GM18520 (cell line): ENCODE measurements around the gene HNRNPM.
"Not testable (repeated sequence)": the region's sequence is repeated elsewhere in the genome, so short reads cannot be mapped to it uniquely, and the experiment has no call there.

Experiments used
- ATAC-seq: cut with Tn5 transposase; IDR thresholded peaks from one replicate; pipeline ENCODE4 v1.9.1; 2021; ENCODE audit not compliant: unreplicated experiment

HNRNPM gene

DNA sequence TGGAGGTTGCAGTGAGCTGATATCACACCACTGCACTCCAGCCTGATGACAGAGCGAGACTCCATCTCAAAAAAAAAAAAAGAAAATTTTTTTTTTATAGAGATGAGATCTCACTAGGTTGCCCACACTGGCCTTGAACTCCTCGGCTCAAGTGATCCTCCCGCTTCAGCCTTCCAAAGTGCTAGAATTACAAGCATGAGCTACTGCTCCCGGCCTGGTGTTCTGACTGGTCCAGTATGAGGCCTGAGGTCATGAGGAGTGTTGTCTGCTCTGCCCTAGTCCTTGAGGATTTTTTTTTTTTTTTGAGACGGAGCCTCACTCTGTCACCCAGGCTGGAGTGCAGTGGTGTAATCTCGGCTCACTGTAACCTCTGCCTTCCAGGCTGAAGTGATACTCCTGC lies 19.4 kb upstream of the HNRNPM start:
- ATAC-seq = not testable (repeated sequence)

- ATAC-seq = no peak
Measured at GRCh38 chr19:8426283-8426682, 18.5 kb upstream of the HNRNPM start.

GRCh38 chr19:8429044-8429443 lies 15.7 kb upstream of the HNRNPM start:
- no peak for ATAC-seq

GRCh38 chr19:8429826-8430225 lies 14.9 kb upstream of the HNRNPM start:
- no peak for ATAC-seq

GRCh38 chr19:8430650-8431049 lies 14.1 kb upstream of the HNRNPM start:
- ATAC-seq = no peak

DNA sequence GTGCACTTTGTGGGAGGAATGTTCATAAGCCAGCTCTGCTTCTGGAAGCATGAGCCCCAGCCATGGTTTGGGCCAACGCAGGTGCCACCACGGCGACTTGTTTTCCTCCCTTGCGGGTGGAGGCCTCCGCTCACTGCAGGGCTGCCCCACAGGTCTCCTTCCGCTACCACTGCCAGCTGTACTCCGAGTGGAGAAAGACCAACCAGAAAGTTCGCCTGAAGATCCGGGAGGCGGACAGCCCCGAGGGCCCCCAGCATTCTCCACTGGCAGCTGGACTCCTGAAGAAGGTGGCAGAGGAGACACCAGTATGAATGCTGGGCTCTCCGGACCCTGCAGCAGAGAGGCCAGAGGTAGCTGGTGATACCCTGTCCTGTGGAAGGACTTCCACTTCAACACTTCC lies 6.5 kb upstream of the HNRNPM start:
- no peak for ATAC-seq

- ATAC-seq = no peak
Measured at GRCh38 chr19:8441725-8442544, 2.8 kb upstream of the HNRNPM start.

DNA sequence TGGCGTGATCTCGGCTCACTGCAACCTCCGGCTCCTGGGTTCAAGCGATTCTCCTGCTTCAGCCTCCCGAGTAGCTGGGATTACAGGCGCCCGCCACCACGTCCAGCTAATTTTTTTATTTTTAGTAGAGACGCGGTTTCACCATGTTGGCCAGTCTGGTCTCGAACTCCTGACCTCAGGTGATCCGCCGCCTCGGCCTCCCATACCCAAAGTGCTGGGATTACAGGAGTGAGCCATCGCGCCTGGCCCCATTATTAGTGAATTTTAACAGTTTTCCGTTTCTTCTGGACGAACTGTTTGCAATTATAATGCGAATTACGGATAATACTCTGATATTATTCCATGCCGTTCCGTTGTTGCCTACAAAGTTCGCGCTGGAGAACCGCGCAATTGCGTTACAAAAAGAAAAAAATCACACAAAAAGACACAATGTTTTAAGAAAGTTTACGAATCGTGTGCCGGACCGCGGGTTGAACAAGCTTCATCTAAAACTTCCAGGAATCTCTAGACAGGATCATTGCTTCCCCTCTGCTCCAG lies 567 bp upstream of the HNRNPM start:
- not testable (repeated sequence) for ATAC-seq

DNA sequence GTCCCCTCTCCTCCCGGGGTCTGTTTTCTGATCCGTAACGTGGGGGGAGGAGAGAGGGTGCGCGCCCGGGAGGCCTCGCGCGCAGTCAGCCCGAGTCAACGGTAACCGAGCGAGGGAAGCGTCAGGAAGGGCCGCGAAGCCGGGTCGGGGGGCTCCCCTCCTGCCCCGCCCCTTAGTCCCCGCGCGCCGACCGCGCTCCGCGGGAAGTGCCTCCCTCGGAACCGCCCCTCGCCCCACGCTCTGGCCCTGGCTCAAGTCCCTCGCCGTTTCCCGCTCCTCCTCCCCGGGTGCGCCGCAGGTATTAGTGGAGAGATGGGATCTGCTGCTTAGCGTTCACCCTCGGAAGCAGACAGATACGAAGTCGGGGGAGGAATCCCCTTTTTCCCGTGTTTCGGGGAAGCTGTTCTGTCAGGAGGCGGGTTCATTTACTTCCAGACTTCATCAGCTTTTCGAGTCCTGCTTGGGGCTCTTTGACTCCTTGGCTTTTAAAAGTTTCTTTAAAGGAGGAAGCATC lies 770 bp downstream of the HNRNPM start:
- ATAC-seq = peak; percentile 15

GRCh38 chr19:8446061-8446709 lies 1.4 kb downstream of the HNRNPM start:
- ATAC-seq = no peak

GRCh38 chr19:8449830-8450229 lies 5.1 kb downstream of the HNRNPM start:
- no peak for ATAC-seq

DNA sequence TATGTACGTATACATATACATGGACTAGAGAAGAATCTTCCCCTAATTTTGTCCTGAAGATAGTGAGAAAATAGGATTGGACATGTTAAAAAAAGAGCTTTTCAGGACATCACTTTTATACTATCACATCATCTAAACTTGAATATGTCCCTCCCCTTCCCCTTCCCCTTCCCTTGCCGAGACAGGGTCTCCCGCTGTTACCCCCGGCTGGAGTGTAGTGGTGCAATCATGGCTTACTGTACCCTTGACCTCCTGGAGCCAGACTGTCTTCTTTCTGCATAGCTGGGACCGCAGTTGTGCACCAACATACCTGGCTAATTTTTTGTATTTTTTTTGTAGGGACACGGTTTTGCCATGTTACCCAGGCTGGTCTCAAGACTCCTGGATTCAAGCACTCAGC lies 6.6 kb downstream of the HNRNPM start:
- ATAC-seq = no peak

DNA sequence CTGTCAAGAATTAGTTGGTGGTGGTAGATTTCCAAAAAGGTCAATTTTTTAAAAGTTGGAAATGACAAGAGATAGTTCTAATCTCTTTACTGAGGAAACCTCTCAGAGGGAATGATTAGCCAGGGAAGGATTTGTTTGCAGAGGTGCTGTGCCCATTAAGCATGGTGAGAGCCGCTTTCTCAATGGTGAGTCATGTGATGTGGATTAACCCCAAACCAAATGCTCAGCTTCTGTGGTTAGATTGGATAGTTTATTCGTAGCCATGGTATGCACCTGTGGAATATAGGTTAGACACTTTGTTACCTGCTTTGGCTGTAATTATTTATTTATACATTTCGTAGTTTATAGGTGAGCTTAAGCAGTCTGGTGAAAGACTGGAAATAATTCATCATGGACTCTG lies 7.1 kb downstream of the HNRNPM start:
- no peak for ATAC-seq

DNA sequence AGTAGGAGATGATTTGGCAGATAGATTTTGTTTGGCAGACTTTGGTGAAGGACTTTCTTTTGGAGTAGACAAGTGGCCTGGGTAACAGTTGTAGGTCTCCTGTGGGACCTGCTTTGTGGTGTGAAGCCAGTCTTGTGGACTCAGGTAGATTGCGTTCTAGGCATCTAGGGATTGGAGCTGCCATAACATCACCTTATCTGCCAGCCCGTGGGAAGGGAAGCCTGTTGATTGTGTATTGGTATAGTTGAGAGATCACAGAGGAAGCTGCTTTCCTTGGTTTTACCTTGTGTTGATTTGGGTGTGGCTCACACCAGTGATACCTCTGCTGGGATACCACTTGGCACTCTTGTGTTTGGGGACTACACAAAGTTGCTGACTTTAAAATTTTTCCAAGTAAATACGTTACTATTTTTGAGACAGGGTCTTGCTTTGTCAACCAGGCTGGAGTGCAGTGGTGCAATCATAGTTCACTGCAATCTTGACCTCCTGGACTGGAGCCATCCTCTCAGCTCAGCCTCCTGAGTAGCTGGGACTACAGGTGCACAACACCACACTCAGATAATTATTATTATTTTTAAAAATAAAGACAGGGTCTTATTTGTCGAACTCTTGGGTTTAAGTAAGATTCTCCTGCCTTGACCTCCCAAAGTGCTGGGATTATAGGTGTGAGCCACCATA lies 7.8 kb downstream of the HNRNPM start:
- no peak for ATAC-seq

- ATAC-seq = no peak
Measured at GRCh38 chr19:8453616-8454015, 8.8 kb downstream of the HNRNPM start.

GRCh38 chr19:8454218-8454617 lies 9.4 kb downstream of the HNRNPM start:
- no peak for ATAC-seq

- no peak for ATAC-seq
Measured at GRCh38 chr19:8455018-8455417, 10.2 kb downstream of the HNRNPM start.

GRCh38 chr19:8456064-8456463 lies 11.3 kb downstream of the HNRNPM start:
- ATAC-seq = no peak

GRCh38 chr19:8457209-8457608 lies 12.4 kb downstream of the HNRNPM start:
- no peak for ATAC-seq

- ATAC-seq = no peak
Measured at GRCh38 chr19:8457827-8458226, 13.1 kb downstream of the HNRNPM start.

DNA sequence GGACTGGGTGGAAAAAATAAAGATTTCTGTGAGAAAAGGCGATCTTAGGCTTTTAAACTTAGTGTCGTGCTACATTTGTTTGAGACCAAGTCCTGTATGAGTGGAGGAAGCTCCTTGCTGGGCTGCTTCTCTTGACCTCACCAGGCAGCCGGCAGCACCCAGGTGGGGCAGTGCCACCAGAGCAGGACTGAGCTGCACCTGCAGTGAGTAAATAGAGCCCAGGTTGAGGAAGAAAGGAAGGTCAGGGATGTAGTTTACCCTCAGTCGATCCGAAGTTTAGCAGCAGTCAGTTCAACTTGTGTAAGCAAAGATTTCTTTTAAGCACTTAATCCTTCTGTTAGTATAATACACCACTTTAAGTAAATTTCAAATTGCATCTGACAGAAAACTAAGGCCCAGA lies 13.6 kb downstream of the HNRNPM start:
- ATAC-seq = no peak

DNA sequence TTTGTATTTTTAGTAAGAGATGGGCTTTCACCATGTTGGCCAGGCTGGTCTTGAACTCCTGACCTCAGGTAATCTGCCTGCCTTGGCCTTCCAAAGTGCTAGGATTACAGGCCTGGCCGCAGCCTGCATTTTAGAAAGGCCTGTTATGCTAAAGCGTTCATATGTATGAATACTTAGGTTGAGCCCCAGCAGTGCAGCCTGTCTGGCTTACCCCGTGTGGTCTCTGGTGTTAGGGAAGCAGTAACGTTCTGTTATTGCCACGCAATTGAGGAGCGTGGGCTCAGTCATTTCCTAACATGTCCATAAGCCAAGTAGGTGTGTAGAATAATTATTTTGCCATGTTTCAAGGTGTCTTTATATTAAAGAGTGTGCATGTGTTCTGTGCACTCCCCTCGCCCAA lies 14.3 kb downstream of the HNRNPM start:
- ATAC-seq = no peak
